Measurements from ENCODE around the gene EEF2.

Gene EEF2

DNA sequence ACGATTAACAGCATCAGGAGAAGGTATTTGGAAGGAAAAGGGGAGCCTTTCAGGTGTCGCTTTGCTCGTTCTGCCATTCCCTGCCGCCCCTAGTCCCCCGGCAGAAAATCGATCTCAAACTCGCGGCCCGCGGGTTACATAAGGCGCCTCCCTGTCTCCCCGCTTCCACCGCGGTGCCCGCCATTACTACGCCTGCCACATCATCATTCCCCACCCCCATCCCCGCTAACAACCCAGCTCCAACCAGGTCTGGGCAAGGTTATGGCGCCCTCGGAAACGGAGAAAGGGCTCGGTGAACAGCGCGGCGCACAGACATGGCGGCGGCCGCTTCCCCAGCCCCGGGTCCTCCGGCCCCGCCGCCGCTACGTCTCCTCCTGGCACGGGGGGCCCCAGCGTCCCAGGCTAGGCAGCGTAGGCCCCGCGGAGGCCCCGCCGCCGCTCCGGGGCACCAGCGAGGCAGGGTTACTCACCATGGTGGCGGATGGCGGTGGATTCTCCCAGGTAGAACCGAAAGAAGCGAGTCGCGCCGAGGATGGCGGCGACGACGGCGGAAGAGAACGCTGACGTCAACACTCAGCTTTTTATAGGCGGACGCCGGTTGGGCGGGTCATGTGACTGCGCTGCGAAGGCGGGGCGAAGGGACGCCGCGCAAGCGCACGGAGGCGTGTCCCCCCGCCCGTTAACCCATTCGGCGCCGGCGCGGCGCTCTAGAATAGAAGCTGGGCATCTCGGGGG is at the start of gene EEF2:
EEF2 (minus strand) TSS at position 556 of the 735 bp plus-strand sequence; CDS start at position 473, 83 bp downstream.
- peak; percentile 89 for DNase-seq

DNA sequence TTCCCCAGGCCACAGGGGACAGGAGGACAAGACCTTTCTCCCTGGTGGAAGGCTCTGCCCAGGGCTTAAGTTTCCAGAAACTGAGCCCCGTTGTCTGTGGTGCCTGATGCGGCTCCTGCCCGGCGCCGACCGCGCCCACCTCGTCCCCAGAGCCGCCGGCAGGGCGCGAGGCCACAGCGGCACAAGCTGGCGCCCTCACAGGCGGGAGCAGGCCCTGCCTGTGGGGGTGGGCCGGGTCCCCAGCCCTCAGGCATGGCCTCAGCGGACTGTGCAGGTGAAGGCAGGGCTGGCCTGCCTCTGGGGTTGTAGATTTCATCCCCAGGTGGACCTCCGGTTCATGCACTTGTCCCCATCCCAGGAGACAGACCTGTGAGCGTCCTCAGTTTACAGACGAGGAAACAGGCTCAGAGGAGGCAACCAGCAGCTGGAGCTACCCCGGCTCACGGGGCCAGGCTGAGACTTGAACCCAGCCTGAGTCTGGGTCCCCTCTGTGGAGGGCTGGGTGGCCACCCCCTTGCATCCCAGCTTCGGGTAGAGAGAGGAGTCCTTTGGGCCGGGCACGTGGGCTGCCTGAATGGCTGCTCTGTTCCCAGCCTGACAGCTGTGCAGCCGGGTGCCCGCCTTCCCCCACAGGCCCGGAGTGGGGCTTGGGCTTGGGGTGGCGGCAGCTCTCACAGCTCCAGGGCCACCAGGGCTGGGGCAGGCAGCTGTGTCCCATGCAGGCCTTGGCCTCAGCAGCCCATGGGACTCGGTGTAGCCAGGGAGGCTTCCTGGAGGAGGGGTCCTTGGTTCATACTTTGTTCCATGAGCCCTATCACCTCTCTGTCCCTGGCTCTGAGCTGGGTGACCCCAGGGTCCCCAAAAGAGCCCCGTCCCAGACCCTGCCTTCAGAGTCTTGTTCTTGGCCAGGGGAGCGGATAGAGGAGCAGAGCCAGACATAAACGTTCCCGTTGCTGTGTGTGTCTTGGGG is 49.1 kb upstream of the EEF2 start:
- no peak for DNase-seq

DNA sequence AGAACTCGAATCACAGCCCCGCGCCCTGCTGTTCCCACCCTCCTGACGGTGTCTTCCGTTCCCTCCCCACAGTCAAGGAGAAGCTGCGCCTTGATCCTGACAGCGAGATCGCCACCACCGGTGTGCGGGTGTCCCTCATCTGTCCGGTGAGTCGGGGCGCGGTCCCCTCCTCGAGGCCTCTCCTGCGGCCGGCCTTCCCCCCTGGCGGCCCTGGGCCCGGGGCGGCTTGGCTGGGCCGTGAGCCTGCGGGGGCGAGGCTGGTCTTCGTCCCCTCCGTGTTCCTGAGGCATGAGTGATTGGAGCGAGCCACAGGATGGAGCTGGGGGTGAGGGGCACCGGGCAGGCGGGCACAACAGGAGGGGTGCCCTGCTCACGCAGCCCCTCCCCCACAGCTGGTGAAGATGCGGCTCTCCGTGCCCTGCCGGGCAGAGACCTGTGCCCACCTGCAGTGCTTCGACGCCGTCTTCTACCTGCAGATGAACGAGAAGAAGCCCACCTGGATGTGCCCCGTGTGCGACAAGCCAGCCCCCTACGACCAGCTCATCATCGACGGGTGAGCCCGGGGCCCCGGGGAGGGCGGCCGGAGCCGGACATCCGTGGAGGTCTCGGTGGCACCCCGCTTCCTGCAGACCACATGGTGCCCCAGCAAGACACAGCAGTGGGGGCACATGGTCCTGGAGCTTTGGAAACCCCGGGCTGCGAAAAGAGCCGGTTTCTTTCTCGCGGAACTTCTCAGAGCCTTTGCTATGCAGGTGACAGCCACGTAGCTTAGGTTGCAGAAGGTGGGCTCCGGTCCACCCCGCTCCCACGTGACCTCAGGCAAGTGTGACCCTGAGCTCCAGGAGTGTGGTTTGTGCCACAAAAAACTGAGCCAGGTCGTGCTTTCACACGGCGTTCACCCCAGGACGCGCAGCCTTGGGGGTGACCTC is 48.0 kb upstream of the EEF2 start:
- DNase-seq: no peak

DNA sequence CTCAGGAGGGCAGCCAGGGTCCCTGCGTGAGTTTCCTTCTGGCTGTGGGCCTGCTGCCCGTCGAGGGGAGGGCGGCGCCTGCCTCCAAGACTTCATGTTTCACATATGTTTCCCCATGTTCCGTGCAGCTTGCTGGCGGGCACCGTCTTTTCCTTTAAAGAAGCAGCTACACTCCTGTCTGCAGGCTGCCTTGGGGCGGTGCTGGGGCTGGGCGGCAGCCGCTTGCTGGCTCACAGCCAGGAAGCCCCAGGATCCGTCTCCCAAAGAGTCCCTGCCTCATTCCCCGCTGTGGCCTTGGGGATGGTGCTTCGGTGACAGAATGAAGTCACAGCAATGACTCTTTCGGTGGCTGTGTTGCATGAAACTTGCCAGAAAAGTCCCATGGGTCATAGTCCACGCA is 47.2 kb upstream of the EEF2 start:
- DNase-seq: no peak

DNA sequence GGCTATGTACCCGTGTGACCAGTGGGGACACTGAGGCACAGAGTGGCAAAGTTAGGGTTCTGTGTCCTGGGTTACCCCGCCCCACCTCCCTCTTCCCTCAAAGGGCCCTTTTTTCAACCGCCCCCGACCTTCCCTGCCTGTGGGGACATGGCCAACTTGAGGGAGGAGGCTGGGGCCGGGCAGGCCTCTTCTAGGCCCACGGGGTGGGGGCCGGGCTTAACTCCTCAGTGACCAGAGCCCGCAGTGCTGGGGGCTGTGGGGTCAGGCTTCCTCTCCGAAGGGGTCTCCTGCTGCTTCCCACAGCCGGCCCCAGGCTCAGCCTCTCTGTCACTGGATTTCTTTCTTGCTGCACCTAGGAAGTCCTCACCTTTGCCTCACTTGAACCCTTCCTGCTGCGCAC is 46.2 kb upstream of the EEF2 start:
- no peak for DNase-seq

DNA sequence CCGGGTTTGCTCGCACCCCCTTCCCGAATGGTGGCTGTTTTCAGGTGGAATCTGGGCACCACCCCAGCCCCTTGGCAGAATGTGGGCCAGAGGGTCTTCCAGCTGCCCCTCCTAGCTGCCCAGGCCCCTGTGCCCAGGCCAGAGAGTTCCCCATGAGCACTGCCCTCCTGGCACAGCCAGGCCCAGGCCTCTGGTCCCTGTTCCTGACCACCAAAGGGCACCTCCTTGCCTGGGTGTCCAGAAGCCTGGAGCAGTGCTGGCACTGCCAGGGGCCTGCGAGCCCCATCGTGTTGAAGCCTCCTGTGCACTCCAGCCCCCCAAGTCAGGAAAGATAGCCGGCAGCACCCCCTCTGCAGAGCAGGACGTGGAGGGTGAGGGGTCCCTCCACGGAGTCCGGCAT is 45.7 kb upstream of the EEF2 start:
- no peak for DNase-seq

DNA sequence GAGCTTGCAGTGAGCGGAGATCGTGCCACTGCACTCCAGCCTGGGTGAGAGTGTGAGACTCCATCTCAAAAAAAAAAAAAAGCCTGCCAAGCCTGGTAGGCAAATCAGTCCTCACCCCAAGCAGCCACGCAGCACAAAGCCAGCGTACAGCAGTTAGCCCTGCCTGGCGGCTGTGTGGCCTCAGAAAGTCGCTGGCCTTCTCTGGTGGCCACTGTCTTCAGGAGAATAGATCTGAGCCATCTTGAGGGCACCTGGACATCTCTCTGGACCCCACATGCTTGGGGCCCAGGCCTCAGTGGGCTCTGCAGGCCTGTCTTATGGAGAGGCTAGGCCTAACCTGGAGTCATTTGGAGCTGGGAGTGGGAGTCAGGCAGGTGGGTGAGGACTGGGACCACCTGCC is 45.3 kb upstream of the EEF2 start:
- no peak for DNase-seq

DNA sequence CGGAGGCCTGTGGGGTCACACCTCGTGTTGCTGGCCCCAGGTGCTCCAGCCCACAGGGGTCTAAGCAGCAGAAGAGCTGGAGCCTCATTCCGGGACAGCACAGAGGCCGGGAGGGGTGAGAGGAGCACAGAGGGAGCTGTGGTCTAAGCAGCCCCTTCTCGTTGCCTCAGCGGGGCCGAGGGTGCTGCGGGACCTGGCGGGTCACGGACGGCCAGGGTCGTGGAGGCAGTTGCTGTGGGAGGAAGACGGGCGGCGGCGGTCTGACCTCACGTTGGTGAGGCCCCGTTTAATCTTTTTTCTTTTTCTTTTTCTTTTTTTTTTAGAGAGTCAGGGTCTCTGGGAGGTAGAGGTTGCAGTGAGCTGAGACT is 44.0 kb upstream of the EEF2 start:
- DNase-seq: no peak

DNA sequence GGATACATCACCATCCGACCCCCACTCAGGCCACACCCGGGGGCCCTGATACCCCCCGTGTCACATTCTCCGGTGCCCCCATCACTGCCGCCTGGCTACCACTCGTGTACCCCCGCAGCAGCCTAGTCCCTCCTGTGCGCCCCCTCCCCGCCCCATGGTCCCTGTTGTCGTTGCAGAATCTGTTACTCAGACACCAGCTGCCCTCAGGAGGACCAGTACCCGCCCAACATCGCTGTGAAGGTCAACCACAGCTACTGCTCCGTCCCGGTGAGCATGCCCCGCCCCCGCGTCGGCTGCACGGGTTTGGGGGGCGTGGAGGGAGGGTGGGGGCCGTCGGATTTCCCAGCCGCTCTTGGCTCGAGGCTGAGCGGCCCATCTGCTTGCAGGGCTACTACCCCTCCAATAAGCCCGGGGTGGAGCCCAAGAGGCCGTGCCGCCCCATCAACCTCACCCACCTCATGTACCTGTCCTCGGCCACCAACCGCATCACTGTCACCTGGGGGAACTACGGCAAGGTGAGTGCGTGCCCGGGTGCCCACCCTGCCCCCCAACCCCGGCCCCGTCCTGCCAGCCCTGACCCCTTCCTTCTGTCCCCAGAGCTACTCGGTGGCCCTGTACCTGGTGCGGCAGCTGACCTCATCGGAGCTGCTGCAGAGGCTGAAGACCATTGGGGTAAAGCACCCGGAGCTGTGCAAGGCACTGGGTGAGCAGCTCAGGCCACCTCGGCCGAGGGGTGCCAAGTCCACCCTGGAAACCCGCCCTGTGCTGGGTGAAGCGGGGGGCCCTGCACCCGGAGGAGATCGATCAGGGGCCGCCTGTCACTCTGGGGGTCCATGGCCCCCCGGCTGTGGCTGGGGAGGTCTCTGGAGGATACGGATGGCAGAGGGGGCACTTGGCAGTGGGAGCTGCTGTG is 43.3 kb upstream of the EEF2 start:
- DNase-seq: no peak

DNA sequence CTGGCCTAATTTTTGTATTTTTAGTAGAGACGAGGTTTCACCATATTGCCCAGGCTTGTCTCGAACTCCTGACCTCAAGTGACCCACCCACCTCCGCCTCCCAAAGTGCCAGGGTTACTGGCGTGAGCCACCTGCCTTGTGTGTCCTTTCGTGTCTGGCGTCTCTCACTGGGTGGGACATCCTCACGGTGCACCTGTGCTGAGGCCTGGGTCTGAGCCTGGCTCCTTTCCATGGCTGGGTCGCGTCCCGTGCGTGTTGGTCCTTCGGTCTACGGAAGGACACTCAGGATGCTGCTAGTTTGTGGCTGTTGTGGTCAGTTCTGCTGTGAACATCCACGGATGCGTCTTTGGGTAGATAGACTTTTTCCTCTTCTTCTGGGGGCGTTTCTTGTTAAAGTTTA is 41.9 kb upstream of the EEF2 start:
- no peak for DNase-seq

DNA sequence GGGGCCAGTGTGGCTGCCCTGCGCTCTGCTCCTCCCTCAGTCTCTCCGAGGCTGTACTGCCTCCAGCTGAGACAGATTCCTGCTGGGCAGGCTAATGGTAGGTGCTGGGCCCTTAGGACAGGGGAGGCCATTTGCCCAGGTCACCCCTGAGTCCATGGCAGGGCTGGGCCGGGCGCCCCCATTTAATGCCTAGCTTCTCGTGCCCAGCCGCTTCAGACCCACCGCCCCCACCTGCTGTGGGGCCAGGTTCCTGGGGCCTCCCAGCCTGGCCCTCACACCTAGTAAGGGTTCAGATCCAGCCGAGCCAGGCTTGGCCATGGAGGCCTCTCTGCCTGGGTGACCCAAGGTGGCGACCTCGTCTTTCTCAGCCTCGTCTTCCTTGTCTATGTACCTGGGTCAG is 40.1 kb upstream of the EEF2 start:
- no peak for DNase-seq

DNA sequence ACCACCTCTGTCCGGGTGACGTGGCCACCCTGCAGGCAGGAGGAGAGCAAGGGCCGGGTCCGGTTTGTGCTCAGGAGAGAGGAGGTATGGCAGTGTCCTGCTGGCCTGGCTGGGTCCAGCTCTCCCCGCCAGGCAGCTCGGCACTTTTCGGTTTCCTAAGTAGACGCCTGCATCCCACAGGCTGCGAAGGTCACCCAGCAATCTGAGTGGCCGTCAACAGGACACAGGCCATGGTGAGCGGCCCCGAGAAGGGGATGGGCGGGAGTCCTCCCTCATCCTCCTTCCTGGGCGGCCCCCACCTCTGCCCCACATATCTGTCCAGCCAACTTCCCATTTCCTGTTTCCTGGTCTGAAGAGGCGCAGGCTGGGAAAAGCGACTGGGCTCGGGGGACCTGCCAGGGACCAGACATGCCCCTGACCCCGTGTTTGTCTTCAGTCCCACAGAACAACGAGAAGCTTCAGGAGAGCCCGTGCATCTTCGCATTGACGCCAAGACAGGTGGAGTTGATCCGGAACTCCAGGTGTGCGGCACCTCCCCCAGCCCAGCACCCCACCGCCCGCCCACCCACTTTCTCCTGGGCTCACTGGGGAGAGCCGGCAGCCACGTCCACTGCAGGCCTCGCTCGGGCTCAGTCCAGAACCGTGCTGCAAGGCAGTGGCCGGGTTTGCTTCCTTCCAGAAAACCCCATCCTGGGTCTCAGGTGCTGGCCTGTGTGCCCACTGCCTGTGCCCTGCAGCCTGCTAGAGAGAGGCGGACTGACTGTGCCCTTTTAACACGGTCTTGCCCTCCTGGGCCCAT is 38.5 kb upstream of the EEF2 start:
- no peak for DNase-seq

DNA sequence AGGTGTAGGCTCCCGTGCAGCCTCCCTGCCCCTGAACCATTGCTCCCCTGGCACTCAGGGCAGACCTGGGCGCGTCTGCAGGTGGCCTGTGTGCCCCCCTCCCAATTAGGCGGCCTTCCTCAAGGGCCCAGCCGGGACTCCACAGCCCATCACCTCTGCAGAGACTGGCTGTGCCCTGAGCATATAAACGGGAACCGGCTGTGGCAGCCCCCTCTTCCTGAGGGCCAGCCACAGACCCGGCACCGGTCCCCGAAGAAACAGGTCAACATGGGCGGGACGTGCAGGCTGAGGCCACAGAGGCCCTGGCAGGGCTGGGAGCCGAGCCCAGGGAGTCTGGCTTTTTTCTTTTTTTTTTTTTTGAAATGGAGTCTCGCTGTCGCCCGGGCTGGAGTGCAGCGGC is 34.3 kb upstream of the EEF2 start:
- DNase-seq: no peak

DNA sequence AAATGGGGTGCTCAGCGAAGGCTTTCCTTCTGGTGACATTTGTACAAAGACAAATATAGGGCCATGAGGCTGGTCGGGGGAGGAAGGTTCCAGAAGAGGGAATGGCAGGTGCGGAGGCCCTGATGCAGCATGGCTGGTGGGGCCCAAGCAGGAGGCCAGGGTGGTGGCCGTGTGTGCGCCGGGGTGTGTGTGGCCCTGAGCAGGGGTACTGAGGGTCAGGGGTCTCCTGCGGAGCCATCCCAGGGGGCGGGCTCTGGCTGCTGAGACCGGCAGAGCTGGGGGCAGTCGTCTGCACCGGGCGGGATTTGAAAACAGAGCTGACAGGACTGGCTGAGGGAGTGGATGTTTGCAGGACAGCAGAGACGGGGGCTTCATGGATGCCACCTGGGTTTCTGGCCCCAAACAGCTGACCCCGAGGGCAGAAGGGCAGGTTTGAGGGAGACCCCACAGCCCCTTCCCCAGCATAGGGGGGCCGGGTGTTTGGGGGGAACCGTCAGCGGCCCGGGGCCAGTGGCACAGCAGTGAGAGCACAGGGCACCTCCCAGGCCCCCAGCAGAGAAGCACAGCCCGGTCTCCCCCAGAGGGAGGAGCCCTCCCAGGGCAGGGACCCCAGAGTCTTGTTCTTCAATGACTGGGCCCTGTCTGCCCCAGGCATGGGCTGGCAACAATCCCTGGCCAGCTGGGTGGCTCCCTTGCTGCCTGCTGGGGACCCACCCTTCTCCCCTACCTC is 33.7 kb upstream of the EEF2 start:
- no peak for DNase-seq

DNA sequence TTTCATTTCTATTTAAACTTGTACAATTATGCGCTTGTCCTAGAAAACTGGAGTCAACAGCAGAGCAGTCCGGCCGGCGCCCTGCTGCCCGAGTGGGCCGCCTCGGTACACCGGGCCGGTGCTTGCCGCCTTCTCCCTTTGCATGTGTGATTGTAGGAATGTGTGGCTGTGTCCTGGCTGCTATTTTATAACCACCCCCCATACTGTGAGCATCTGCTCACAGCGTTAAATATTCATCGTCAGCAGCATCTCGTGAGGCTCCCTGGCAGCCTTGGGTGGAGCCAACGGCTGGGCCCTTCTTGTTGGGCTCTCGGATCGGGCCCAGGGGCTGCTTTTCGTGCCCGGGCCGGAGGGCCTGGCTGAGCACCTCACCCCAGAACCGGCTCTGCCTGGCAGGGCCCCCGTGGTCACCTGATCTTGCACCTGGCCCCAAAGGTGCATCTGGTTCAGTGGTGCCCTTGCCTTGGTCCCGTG is 32.9 kb upstream of the EEF2 start:
- no peak for DNase-seq

DNA sequence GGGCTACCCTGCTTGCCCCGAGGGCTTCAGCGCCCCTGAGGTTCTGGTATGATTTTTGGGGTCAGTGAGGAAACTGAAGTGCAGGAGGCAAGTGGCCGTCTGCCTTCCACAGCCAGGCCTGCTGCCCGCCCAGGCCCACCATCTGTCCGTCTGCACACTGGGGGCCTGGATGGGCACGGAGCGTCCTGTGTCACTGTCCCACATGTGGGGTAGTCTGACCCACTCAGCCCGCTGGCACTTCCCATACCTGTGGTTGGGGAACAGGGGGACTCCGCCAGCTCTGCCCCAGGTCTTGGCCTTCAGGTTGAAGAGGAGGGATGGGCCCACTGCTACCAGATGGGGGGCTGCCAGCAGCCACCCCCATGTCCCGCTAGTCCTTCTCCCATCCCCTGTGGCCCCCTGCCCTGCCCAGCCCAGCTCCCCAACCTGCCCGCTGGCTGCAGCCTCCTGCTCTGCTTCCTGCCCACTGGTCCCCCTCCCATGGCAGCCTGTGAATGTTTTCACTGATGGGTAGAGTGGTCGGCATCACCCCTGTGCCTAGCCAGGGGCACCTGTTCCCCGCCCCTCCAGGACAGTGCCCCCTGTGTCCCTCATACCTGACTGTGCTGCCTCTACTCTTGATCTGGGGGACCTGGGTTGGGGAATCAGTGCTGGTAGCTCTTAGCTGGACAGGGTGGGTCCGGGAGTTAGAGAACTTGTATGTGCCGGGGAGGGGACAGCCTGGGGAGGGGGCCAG is 31.8 kb upstream of the EEF2 start:
- no peak for DNase-seq

DNA sequence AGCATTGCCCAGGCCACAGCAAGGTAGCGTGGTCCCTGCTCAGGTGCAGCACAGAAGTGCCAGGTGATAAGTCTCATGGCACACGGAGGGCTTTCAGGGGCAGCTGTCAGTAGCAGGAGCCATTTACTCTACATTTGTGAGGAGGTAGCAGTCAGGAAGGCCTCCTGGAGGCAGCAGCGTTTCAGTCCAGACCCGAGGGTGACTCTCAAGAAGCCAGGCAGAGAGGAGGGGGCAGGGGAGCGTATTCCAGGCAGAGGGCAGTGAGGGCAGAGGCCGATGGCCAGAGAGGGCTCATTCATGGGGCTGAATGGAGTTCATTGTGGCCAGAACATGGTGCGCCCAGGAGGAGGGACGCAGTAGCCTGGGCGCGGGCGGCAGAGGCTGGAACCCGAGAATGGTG is 31.2 kb upstream of the EEF2 start:
- DNase-seq: no peak

DNA sequence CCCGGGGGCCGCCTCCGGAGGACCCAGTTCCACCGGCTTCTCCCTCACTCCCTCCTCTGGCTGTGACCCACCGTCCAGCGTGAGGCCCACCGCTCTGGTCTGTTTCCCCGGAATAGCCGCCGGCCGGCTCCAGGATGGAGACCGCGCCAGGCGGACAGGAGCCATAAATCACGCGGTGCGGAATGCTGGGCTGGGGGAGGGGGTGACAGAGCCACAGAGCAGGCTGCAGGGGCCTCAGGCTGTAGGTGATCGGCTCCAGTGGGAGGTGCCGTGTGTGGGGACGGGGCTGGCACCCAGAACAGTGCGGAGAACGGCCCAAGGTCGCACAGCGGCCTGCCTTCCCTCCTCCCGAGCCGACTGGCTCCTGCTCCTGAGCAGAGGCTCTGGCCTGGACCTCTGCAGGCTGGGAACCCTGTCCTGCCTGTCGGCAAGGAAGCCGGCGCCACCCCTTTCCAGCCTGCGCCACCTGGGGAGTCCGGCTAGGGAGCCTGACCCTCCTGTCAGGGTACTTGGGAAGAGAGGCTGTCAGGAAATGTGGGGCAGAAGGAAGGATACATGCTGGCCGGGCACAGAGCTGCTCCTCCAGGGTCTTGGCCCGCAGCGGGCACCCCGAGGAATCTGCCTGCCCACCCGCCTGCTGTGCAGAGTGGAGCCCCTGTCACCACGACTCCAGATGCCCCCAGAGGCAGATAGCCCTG is 30.6 kb upstream of the EEF2 start:
- peak; percentile 17 for DNase-seq
